ENCODE results near the gene NSMF.
A peak's percentile ranks its signal among the peaks of the same experiment; 100 is the strongest.

NSMF gene

GRCh38 chr9:137492464-137493363 lies 33.6 kb upstream of the NSMF start:
- CTCF ChIA-PET = interaction anchor here (0.8 kb wide), 1 partner anchor 43 kb away, joined by 3 read pairs; no protein-coding TSS in a partner anchor

GRCh38 chr9:137491735-137492432 lies 32.8 kb upstream of the NSMF start:
- CTCF ChIA-PET = interaction anchor here (0.8 kb wide), 1 partner anchor 43 kb away, joined by 3 read pairs; no protein-coding TSS in a partner anchor
- no peak for DNase-seq (ENCODE audit: extremely low spot score)
- POLR2A ChIA-PET = no interaction called here

More at GRCh38 chr9:137492464-137493363, 33.6 kb upstream of the NSMF start:
- POLR2A ChIA-PET = no interaction called here
- no peak for TF ChIP-seq BHLHE40 (IDR thresholded peaks at IDR 0.05; ENCODE audit: borderline replicate concordance)
- no peak for TF ChIP-seq TARDBP (IDR thresholded peaks at IDR 0.05)
- no peak for TF ChIP-seq FOXK2 (IDR thresholded peaks at IDR 0.05)
- TF ChIP-seq LEF1 (IDR thresholded peaks at IDR 0.05; ENCODE audit: borderline replicate concordance) = no peak
- no peak for TF ChIP-seq SP1 (IDR thresholded peaks at IDR 0.05)
- TF ChIP-seq ZNF384 (IDR thresholded peaks at IDR 0.05) = no peak
- no peak for TF ChIP-seq PKNOX1 (IDR thresholded peaks at IDR 0.05)
- no peak for TF ChIP-seq SUZ12 (IDR thresholded peaks at IDR 0.05)
- TF ChIP-seq NFRKB (IDR thresholded peaks at IDR 0.05) = no peak
- DNase-seq (ENCODE audit: extremely low spot score) = peak; percentile 92

GRCh38 chr9:137490532-137491186 lies 31.5 kb upstream of the NSMF start:
- POLR2A ChIA-PET = no interaction called here
- no peak for TF ChIP-seq FOXA1 (IDR thresholded peaks at IDR 0.05)
- TF ChIP-seq LEF1 (IDR thresholded peaks at IDR 0.05; ENCODE audit: borderline replicate concordance) = no peak
- TF ChIP-seq ELF4 (IDR thresholded peaks at IDR 0.05) = no peak
- no peak for TF ChIP-seq FOXK2 (IDR thresholded peaks at IDR 0.05)
- no peak for TF ChIP-seq CTBP1 (IDR thresholded peaks at IDR 0.05; ENCODE audit: borderline replicate concordance)
- no peak for TF ChIP-seq PKNOX1 (IDR thresholded peaks at IDR 0.05)
- no peak for TF ChIP-seq ZNF384 (IDR thresholded peaks at IDR 0.05)
- no peak for TF ChIP-seq NFRKB (IDR thresholded peaks at IDR 0.05)
- TF ChIP-seq SUZ12 (IDR thresholded peaks at IDR 0.05) = no peak
- TF ChIP-seq SP1 (IDR thresholded peaks at IDR 0.05) = no peak
- TF ChIP-seq TARDBP (IDR thresholded peaks at IDR 0.05) = no peak
- CTCF ChIA-PET = no interaction called here
- DNase-seq (ENCODE audit: extremely low spot score) = no peak

More at GRCh38 chr9:137491735-137492432, 32.8 kb upstream of the NSMF start:
- no peak for TF ChIP-seq L3MBTL2 (conservative IDR thresholded peaks at IDR 0.05)
- no peak for TF ChIP-seq SUZ12 (IDR thresholded peaks at IDR 0.05)
- no peak for TF ChIP-seq ELF4 (IDR thresholded peaks at IDR 0.05)
- no peak for TF ChIP-seq PKNOX1 (IDR thresholded peaks at IDR 0.05)
- no peak for TF ChIP-seq SP1 (IDR thresholded peaks at IDR 0.05)
- no peak for TF ChIP-seq ARNT (IDR thresholded peaks at IDR 0.05)
- no peak for TF ChIP-seq BHLHE40 (IDR thresholded peaks at IDR 0.05; ENCODE audit: borderline replicate concordance)
- no peak for TF ChIP-seq ZNF384 (IDR thresholded peaks at IDR 0.05)
- no peak for TF ChIP-seq TARDBP (IDR thresholded peaks at IDR 0.05)
- no peak for TF ChIP-seq LEF1 (IDR thresholded peaks at IDR 0.05; ENCODE audit: borderline replicate concordance)
- TF ChIP-seq NFRKB (IDR thresholded peaks at IDR 0.05) = no peak
- TF ChIP-seq HDGF (IDR thresholded peaks at IDR 0.05; ENCODE audit: borderline replicate concordance) = no peak
- TF ChIP-seq CTBP1 (IDR thresholded peaks at IDR 0.05; ENCODE audit: borderline replicate concordance) = no peak

- CTCF ChIA-PET = no interaction called here
Measured at GRCh38 chr9:137488906-137489305, 29.8 kb upstream of the NSMF start.

More at GRCh38 chr9:137488906-137489305, 29.8 kb upstream of the NSMF start:
- no peak for DNase-seq (ENCODE audit: extremely low spot score)
- POLR2A ChIA-PET = no interaction called here
- TF ChIP-seq PKNOX1 (IDR thresholded peaks at IDR 0.05) = no peak
- TF ChIP-seq ELF4 (IDR thresholded peaks at IDR 0.05) = no peak
- TF ChIP-seq HDGF (IDR thresholded peaks at IDR 0.05; ENCODE audit: borderline replicate concordance) = no peak
- no peak for TF ChIP-seq FOXK2 (IDR thresholded peaks at IDR 0.05)
- TF ChIP-seq SUZ12 (IDR thresholded peaks at IDR 0.05) = no peak
- TF ChIP-seq NFRKB (IDR thresholded peaks at IDR 0.05) = no peak
- no peak for TF ChIP-seq LEF1 (IDR thresholded peaks at IDR 0.05; ENCODE audit: borderline replicate concordance)
- TF ChIP-seq BHLHE40 (IDR thresholded peaks at IDR 0.05; ENCODE audit: borderline replicate concordance) = no peak
- no peak for TF ChIP-seq CTBP1 (IDR thresholded peaks at IDR 0.05; ENCODE audit: borderline replicate concordance)
- no peak for TF ChIP-seq FOXM1 (IDR thresholded peaks at IDR 0.05; ENCODE audit: borderline replicate concordance)
- no peak for TF ChIP-seq L3MBTL2 (conservative IDR thresholded peaks at IDR 0.05)
- no peak for TF ChIP-seq FOXA1 (IDR thresholded peaks at IDR 0.05)
- no peak for TF ChIP-seq ARNT (IDR thresholded peaks at IDR 0.05)
- no peak for TF ChIP-seq SP1 (IDR thresholded peaks at IDR 0.05)
- no peak for TF ChIP-seq ZNF384 (IDR thresholded peaks at IDR 0.05)
- no peak for TF ChIP-seq TARDBP (IDR thresholded peaks at IDR 0.05)
